HepG2 (cell line): ENCODE results near the gene GLO1. TPM values are rescaled to one million over a fixed set of nuclear protein-coding genes. Genes with fewer than 3 reads are reported as not detected.

ENCODE experiments used
- DNMT3B ChIP-seq: conservative IDR thresholded peaks from 2 replicates; pipeline ENCODE4 v1.6.1; 2016; ENCODE audit warnings: missing biosample characterization, control low read depth
- EED ChIP-seq: sonication (generic); formaldehyde crosslinking; IDR thresholded peaks from 2 replicates; pipeline ENCODE4 v1.5.0; 2020; ENCODE audit warnings: mild to moderate bottlenecking, missing genetic modification reagents
- MAFK ChIP-seq, 2 experiments: IDR thresholded peaks in 1 of 2; conservative IDR thresholded peaks in 1 of 2; 2 replicates each; pipeline ENCODE4 v1.6.1; 2011; ENCODE audit warnings: improper control_type of control experiment in 2 of 2, low read length in 2 of 2
- NCOA1 ChIP-seq: sonication (generic); formaldehyde crosslinking; IDR thresholded peaks from 2 replicates; pipeline ENCODE4 v1.9.0; 2021; ENCODE audit warnings: missing genetic modification reagents
- NFYB ChIP-seq: sonication (generic); formaldehyde crosslinking; IDR thresholded peaks from 2 replicates; pipeline ENCODE4 v1.4.0; 2020; ENCODE audit warnings: missing genetic modification reagents
- PBX2 ChIP-seq: IDR thresholded peaks from 2 replicates; pipeline ENCODE4 v1.6.1; 2016; ENCODE audit warnings: control low read depth
- PHF20 ChIP-seq: sonication (generic); formaldehyde crosslinking; IDR thresholded peaks from 2 replicates; pipeline ENCODE4 v1.5.0; 2020; ENCODE audit warnings: mild to moderate bottlenecking, missing genetic modification reagents
- RARA ChIP-seq: IDR thresholded peaks from 2 replicates; pipeline ENCODE4 v1.6.1; 2016; ENCODE audit warnings: missing genetic modification reagents, missing compliant biosample characterization
- RELA ChIP-seq: sonication (generic); formaldehyde crosslinking; IDR thresholded peaks from 2 replicates; pipeline ENCODE4 v1.4.0; 2020; ENCODE audit warnings: missing genetic modification reagents
- REXO4 ChIP-seq: sonication (generic); formaldehyde crosslinking; IDR thresholded peaks from 2 replicates; pipeline ENCODE4 v1.8.0; 2022; ENCODE audit warnings: missing genetic modification reagents, mild to moderate bottlenecking, borderline replicate concordance
- ZBTB25 ChIP-seq: IDR thresholded peaks from 2 replicates; pipeline ENCODE4 v1.6.1; 2018; ENCODE audit warnings: missing genetic modification reagents
- ZFP91 ChIP-seq: sonication (generic); formaldehyde crosslinking; IDR thresholded peaks from 2 replicates; pipeline ENCODE4 v1.9.0; 2022; ENCODE audit warnings: missing genetic modification reagents, mild to moderate bottlenecking, borderline replicate concordance
- ZNF275 ChIP-seq: sonication (generic); formaldehyde crosslinking; IDR thresholded peaks from 2 replicates; pipeline ENCODE4 v1.8.0; 2022; ENCODE audit warnings: missing genetic modification reagents, mild to moderate bottlenecking, inconsistent platforms, borderline replicate concordance
- ZNF720 ChIP-seq: sonication (generic); formaldehyde crosslinking; IDR thresholded peaks from 2 replicates; pipeline ENCODE4 v1.4.0; 2020; ENCODE audit warnings: missing genetic modification reagents
- ZNF770 ChIP-seq: sonication (generic); formaldehyde crosslinking; IDR thresholded peaks from 2 replicates; pipeline ENCODE4 v1.5.0; 2020; ENCODE audit warnings: mild to moderate bottlenecking, missing genetic modification reagents
- polyA plus RNA-seq, 8 experiments: library from polyadenylated mRNA; depleted of rRNA in 3 of 8; stranded (reverse) in 7 of 8; unstranded in 1 of 8; fragments of >200 nt; fragmentation: Illumina TruSeq in 4 of 8; extraction: Trizol in 4 of 8; gene quantifications; 2 replicates each; pipeline versions ENCODE4 v1.2.1 to v1.2.3, GENCODE V29; 2011 to 2016; ENCODE audit warnings: low read depth in 4 of 8, missing spikeins in 1 of 8, mixed read lengths in 1 of 8; ENCODE audit not compliant: insufficient read depth in 1 of 8
- total RNA-seq, 5 experiments: library from RNA; depleted of rRNA; stranded (reverse); fragments of >200 nt; fragmentation: Illumina TruSeq; extraction: Trizol; gene quantifications; 2 replicates each; pipeline ENCODE4 v1.2.3, GENCODE V29; 2016; ENCODE audit warnings: low read depth in 1 of 5
- TF ChIP-seq, protein P1 (sequence below): sonication (generic); formaldehyde crosslinking; IDR thresholded peaks from 2 replicates; pipeline ENCODE4 v1.5.0; 2020; ENCODE audit warnings: missing genetic modification reagents, mild to moderate bottlenecking, borderline replicate concordance
- TF ChIP-seq, protein P2 (sequence below): sonication (generic); formaldehyde crosslinking; IDR thresholded peaks from 2 replicates; pipeline ENCODE4 v1.5.1; 2020; ENCODE audit warnings: missing genetic modification reagents, mild to moderate bottlenecking, borderline replicate concordance
- TF ChIP-seq, protein P3 (sequence below): sonication (generic); formaldehyde crosslinking; IDR thresholded peaks from 2 replicates; pipeline ENCODE4 v1.8.1; 2023; ENCODE audit warnings: missing genetic modification reagents, inconsistent platforms, borderline replicate concordance

Gene GLO1
- total and polyA plus RNA-seq, 2 of the 13 experiments (the other 11 are each of a cell fraction or from before 2014, with no cell fraction given) = 77.1 to 177 TPM

DNA sequence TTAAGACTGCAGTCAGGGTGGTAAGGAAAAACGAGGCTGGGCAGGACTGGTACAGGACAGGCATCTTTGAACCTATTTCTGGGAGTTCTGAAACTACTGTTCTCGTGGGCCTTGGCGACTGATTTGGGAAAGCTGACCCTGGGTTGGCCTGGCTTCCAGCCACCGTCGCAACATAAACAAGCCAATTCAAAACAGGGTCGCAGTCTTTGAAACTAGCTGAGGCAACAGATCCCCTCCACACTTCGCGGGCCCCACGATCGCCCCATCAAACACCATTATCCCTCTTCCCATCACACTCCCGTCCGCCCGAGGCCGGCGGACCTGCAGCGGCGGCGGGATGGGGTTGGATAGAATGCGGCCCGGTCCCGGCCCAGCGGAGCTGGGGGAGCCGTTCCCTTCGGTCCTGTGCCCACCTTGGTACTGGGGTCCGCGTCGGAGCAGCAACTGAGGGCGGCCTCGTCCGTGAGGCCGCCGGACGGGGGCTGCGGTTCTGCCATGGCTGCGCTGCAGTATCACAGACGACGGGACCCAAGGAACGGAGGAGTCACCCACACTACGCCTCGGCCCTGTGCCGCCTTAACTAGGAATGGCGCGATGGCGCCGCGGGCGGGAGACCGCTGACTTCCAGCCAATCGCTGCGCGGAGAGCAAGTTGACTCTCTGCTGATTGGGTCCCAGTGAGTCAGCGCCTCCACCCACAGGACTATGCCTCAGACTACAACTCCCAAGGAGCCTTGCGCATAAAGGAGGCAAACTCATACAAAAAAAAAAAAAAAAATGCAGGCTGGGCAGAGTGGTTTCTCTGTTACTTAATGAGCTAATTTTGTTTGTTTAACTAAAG, at the start of gene GLO1 (continued):
- TF ChIP-seq ZFP91 (CRISPR knock-in tag) = peak; percentile 89; the same call in 1 of the 2 replicates
- TF ChIP-seq ZNF770 (CRISPR knock-in tag) = no peak
- TF ChIP-seq RARA (CRISPR knock-in tag) = no peak; the same call in 1 of the 2 replicates
- no peak for TF ChIP-seq NCOA1 (CRISPR knock-in tag)
- TF ChIP-seq RELA (CRISPR knock-in tag) = no peak
- TF ChIP-seq ZBTB25 (CRISPR knock-in tag) = 0 out of 2 replicates have a peak, but pooled peaks have one; percentile 49
- peak; percentile 98 for TF ChIP-seq NFYB
- TF ChIP-seq EED = no peak; the same call in 1 of the 2 replicates
- TF ChIP-seq, protein P1, sequence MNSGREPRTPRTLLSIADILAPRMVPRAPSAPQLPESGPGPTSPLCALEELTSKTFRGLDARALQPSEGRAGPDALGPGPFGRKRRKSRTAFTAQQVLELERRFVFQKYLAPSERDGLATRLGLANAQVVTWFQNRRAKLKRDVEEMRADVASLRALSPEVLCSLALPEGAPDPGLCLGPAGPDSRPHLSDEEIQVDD (CRISPR knock-in tag) = peak; percentile 80; the same call in 1 of the 2 replicates
- TF ChIP-seq MAFK (conservative IDR thresholded peaks at IDR 0.05 in 1 of 2, IDR thresholded peaks at IDR 0.05 in 1 of 2; ENCODE audit: low read length in 2 of 2) = peak in 1 of 2 experiments; percentile 11; a peak in 1 of 4 replicates
- no peak for TF ChIP-seq ZNF720 (CRISPR knock-in tag)
- TF ChIP-seq, protein P2, sequence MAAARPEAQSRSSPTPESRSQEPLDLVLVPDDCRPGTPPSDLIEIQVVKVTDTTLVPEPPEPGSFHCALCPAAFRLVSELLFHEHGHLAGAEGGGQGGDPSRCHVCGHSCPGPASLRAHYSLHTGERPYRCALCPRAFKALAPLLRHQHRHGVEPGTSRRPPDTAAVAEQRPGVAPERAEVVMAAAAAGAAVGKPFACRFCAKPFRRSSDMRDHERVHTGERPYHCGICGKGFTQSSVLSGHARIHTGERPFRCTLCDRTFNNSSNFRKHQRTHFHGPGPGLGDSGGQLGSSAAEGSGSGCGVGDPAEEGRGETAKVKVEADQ (CRISPR knock-in tag) = peak; percentile 48; the same call in 1 of the 2 replicates
- TF ChIP-seq, protein P3, sequence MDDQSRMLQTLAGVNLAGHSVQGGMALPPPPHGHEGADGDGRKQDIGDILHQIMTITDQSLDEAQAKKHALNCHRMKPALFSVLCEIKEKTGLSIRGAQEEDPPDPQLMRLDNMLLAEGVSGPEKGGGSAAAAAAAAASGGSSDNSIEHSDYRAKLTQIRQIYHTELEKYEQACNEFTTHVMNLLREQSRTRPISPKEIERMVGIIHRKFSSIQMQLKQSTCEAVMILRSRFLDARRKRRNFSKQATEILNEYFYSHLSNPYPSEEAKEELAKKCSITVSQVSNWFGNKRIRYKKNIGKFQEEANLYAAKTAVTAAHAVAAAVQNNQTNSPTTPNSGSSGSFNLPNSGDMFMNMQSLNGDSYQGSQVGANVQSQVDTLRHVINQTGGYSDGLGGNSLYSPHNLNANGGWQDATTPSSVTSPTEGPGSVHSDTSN = no peak
- TF ChIP-seq PHF20 (CRISPR knock-in tag) = peak; percentile 68; the same call in 1 of the 2 replicates
- no peak for TF ChIP-seq DNMT3B (CRISPR knock-in tag)
- no peak for TF ChIP-seq PBX2 (CRISPR knock-in tag)
- peak; percentile 87; the same call in 1 of the 2 replicates for TF ChIP-seq ZNF275 (CRISPR knock-in tag)
- no peak for TF ChIP-seq REXO4 (CRISPR knock-in tag)
